GM21381 (cell line): Measurements from ENCODE around the gene OTUD1.

Experiments
- ATAC-seq: cut with Tn5 transposase; IDR thresholded peaks from one replicate; pipeline ENCODE4 v1.9.1; 2021; ENCODE audit warnings: mild to moderate bottlenecking, moderate library complexity; ENCODE audit not compliant: unreplicated experiment

OTUD1 gene

DNA sequence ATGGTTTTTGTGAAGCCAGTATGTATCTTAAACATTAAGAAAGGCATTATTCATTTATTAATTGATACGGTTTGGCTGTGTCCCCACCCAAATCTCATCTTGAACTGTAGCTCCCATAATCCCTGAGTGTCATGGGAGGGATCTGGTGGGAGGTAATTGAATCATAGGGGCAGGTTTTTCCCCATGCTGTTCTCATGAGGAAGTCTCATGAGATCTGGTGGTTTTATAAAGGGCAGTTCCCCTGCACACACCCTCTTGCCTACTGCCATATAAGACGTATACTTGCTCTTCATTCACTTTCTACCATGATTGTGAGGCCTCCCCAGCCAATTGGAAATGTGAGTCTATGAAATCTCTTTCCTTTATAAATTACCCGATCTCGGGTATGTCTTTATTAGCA lies 28.1 kb downstream of the OTUD1 start:
- ATAC-seq = no peak

GRCh38 chr10:23467548-23467947 lies 28.7 kb downstream of the OTUD1 start:
- ATAC-seq = no peak

GRCh38 chr10:23469596-23470237 lies 30.8 kb downstream of the OTUD1 start:
- ATAC-seq = no peak

DNA sequence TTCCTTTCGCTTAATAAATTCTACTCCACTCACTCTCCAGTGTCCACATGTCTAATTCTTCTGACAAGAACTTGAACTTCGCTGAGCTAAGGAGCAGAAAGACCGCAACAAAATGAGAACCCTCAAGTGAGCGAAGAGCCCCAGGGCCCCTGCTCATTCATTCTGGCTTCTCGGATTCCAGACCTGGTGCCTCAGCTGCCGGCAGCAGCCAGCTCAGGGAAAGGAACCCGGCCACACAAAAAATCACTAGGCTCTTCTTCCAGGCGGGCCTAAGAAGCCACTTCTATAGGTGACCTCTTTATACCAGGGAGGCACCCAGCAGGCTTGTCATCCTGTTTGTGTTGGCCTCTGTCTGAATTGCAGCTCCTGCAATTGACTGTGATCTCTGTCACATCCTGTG lies 33.3 kb downstream of the OTUD1 start:
- no peak for ATAC-seq

- ATAC-seq = no peak
Observed at GRCh38 chr10:23474081-23474480, 35.2 kb downstream of the OTUD1 start.

DNA sequence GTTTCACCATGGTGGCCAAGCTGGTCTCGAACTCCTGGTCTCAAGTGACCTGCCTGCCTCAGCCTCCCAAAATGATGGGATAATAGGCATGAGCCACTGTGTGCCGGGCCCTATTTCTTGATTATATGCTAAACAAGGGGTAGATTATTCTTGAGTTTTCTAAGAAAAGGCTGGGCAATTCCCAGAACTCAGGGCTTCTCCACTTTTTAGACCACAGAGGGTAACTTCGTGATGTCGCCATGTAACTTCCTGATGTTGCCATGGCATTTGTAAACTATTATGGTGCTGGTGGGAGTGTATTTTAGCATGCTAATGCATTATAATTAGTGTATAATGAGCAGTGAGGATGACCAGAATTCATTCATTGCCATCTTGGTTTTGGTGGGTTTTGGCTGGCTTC lies 35.8 kb downstream of the OTUD1 start:
- ATAC-seq = no peak

DNA sequence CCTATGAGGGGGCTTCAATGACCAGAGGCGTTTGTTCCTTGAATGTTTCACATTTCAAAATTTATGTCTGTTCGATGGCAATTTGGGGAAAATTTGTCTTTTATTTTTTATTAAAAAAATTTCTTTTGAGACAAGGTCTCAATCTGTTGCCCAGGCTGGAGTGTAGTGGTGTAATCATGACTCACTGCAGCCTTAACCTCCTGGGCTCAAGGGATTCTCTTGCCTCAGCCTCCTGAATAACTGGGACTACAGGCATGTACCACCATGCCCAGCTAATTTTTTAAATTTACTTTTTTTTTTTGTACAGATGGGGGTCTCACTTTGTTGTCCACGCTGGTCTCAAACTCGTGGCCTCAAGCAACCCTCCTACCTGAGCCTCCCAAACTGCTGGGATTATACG lies 39.7 kb downstream of the OTUD1 start:
- no peak for ATAC-seq

DNA sequence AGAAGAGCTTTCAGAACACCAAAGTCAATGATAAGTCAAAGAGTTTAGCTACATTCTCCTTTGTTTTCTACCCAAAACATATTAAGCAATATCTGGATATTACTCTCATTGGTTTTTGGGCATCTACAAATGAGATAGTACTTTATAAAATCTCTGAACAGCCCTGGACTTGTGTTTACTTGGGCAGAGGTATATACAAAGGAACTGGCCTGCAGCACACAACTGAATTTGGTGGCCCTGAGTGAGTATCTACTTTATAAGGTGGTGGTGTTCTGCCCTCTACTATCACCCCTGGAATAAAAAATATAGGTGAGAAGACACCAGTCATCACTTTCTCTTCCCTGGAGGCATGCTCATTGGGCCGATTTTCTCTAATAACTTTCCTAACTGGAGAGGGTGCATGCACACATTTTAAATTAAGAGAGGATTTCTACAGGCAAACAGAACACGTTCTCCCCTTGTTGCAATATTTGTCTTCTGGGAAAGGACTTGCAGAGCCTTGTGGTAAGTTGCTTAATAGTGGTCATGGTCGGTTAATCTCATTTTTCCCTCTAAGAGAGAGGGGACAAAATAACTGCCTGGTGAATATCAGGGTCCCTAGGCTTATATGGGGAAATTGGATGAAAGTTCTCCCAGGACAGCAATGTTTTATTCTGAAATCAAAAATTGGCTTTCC lies 41.1 kb downstream of the OTUD1 start:
- no peak for ATAC-seq

DNA sequence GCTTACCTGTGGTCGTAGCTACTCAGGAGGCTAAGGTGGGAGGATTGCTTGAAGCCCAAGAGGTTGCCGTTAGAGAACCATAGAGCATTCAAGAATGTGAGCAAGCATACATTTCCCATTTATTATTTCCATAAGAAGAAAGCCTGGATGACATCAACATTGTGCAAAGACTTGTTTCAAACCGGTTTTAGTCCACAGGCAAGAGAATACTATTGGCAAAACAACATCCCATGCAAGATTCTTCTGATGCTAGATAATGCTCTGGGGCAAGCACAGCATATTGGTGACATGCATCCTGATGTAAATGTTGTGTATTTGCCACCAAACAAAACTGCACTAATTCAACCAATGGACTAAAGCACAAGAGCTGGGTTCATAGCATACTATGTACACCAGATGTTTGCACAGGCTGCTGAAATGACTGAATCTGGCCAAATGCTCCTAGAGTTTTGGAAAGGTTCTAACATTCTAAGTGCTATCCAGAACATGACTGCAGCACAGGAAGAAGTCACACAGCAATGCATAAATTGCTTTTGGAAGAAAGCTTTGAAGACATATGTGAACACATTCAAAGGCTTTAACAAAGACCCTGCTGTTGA lies 42.6 kb downstream of the OTUD1 start:
- no peak for ATAC-seq

- no peak for ATAC-seq
Observed at GRCh38 chr10:23490115-23490514, 51.2 kb downstream of the OTUD1 start.
